ENCODE data around the gene EYA4.
A peak's percentile ranks its signal among the peaks of the same experiment; 100 is the strongest.
"Not testable (repeated sequence)": the region's sequence is repeated elsewhere in the genome, so short reads cannot be mapped to it uniquely, and the experiment has no call there.

Gene EYA4

DNA sequence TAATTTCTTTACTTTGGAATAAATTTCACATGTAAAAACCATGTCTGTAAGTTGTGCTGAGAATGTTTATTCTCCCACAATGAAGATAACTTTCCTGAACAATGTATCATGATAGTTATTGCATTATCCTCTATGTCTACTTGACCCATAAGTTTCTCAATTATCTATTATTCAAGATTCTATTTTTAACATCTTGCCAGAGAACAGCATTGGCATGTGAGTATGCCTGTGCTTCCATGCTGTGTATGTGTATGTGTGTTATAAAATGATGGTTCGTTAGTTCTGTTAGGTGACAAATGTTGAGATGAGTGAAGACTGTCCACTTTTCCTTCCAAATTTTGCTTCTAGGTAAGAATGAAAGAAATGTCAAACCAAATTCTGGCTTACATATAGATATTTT lies 111.9 kb downstream of the EYA4 start:
- DNase-seq, result no peak

DNA sequence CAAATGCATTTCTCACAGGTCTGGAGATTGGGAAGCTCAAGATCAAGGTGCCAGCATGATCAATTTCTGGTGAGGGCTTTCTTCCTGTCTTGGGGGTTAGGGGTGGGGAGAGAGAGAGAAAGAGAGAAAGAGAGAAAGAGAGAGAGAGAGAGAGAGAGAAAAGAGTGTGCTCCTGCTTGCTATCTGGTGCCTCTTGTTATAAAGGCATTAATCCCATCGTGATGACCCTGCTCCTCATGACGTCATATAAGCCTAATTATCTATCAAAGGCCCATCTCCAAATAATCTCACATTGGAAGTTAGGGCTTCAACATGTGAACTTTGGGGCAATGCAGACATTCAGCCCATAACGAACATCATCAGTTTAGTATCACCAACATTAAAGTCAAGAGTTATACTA lies 114.8 kb downstream of the EYA4 start:
- no peak for DNase-seq

DNA sequence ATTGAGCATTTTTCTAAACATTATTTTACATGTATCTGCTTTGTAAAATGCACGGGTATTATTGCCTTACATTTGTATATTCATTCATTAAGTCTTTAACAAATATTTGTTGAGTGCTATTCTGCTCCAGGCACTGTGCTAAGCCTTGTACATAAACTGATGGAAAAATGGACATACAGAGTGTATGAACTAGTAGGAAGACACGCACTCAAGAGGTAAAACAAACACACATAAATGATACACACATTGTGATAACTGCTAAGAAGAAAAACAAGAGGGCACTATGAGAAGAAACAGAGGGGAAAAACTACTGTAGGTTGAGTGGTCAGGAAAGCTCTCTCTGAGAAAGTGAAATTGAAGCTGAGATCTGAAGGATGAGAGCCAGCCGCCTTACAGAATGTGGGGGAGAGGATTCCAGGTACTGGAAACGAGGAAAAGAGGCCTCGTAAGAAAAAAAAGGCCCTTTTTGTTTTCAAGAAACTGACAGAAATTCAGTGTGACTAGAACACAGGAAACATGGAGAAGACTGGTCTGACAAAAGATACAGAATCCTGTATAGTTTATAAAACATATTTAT lies 117.5 kb downstream of the EYA4 start:
- no peak for DNase-seq

DNA sequence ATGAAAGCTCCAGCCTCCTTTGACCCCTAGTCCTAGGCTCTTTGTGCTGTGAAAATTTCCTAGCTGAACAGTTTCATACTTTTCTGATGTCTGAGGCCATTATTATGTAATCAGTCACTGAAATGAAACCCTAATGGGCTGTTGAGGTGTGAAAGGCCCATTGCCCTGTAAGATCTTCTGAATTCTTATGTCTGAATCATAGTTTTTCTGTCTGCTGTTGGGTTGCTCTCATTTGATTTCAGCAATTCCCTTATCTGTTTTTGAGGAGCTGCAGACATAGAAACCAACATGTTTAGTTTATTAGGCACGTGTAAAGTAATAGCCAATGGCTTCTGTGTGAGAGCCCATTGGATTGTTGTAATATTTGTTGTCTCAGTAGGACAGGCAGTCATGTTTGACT lies 118.1 kb downstream of the EYA4 start:
- DNase-seq, result no peak

DNA sequence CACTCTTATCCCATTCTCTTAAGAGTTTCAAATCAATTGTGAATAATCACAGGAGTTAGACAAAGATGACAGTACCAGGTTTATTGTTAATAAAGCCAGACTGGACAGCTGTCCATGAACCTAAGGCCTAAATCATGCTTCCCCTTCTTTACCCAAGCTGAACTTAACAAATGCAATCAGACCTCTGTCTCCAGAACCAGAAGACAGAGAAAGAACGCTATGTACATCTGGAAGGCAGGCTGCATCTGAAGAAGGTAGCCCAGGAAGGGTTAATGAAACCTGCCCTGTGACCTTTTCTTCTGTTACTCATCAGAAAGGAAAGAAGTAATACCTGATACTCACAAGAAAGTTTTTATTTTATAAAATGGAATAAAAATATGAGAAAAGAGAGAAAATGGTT lies 118.6 kb downstream of the EYA4 start:
- no peak for DNase-seq

DNA sequence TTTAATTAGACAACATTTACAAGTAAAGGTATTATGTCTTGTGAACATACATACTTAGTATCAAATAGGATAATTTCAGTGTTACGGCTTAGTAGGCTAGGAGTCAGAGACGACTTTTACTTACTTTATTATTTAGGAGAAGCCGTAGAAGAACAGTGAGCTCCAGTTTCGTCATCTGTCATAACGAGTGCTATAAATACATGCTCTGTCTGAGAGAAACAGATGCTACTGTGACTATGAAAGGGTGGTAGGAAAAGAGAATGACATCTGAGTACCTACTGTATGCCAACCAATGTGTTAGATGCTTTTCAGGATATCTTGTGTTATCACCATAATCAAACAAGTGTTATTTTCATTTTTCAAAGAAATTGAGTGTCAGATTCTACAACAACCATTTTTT lies 119.0 kb downstream of the EYA4 start:
- no peak for DNase-seq

DNA sequence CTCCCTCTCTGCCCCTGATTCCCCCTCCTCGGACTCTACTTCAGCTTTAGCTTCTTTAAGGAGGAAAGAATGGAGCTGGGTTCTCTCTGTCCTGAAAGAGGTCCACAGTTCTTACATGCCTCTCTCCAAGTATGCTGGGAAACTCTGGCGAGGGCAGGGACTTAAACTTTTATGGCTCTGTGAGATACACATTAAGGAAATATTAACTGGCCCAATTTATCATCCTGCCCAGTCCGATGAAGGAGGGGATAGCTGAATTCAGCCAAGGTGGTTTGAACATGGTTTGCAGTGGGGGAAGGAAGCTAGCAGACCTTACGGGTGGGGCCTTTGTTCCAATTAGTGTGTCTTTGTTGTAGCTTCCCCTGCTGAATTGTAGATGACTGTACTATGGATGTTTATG lies 121.7 kb downstream of the EYA4 start:
- DNase-seq, result no peak

DNA sequence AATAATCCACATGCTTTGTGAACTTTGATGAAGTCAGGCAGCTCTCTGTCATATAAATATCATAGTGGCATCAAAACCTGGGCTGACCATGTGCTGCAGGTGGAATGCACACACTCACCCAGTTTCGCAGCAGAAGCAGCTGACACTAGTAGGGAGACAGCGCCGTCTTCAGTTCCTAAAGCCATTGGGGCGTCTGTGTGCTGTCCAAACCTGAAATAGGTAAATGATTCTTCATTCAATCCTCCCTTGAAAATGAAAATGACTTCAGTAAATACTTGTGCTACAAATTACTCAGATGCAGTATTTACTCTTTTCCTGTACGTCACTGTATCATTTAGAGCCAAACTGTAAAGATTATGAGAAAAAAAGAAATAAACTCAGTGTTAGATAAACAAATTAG lies 127.5 kb downstream of the EYA4 start:
- DNase-seq, result peak; percentile 24

DNA sequence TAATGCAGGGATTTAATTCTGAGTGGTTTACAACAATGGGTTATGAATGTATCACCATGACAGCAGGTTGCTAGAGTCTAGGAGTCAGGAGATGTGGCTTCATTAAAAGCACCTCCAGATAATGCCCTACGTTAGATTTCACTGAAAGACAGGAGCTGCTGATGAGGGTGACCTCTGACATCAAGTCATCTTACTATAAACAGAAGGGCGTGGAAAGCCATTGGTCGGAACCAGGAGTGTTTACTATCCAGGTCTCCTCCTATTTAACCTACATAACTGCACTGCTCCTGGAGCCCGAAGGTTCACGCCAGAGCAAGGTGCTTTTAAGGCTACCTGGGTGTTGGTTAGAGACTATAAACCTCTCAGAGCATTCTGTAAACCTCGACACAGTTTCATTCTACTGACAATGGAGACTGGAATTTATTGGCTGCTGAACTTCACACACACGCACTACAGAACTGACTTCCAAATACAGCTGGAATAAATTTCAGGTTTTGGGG lies 128.7 kb downstream of the EYA4 start:
- DNase-seq, result no peak

DNA sequence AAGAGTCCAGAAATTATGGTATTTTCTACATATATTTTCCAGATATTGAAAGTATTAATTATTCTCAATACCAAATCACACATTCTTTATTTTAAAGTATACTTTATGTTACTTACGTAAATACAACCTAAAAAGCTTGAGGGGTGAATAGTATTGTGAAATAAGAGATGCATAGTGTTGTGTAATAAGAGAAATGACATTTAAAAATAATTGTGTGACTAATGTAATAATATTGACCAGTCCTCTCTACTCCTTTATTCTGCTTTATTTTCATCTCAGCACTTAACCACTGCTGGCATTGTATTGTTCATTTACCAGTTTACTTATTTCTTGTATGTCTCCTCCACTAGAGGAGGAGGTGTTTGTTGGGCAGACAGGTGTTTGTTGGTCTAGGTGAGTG lies 135.6 kb downstream of the EYA4 start:
- peak; percentile 15 for DNase-seq

DNA sequence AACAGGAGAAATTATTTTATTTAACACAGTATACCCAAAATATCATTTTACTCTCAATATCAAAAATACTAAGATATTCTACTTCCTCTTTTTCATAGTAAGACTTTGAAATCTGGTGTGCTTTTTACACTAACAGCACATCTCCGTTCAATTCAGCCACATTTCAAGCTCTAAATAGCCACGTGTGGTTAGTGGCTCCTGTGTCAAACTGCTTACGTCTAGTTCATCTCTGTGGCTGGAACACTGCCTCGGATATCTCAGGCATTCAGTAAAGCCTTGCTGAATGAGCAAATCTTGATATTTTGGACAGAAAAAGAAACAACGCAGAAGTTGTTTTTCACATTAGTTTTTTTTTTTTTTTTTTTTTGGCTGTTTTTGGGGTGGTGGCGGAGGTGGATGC lies 136.1 kb downstream of the EYA4 start:
- DNase-seq, result no peak

DNA sequence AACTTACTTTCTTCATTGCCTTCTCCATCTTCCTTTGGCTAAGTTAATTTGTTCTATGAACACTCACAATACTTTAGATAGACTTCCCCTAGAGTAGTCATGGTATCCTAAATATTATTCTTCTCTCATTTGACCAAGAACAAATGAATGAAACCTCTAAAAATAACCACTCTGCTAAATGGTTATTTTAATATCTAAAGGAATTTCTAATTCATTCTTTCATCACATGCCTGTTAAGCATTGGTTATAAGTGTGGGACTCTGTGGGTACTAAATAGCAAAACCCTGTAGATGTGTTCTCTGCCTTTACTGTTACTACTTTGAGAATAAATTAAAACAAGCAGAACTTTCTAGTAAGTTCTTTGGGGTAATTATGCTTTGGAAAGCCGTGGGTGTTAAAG lies 138.9 kb downstream of the EYA4 start:
- no peak for DNase-seq

DNA sequence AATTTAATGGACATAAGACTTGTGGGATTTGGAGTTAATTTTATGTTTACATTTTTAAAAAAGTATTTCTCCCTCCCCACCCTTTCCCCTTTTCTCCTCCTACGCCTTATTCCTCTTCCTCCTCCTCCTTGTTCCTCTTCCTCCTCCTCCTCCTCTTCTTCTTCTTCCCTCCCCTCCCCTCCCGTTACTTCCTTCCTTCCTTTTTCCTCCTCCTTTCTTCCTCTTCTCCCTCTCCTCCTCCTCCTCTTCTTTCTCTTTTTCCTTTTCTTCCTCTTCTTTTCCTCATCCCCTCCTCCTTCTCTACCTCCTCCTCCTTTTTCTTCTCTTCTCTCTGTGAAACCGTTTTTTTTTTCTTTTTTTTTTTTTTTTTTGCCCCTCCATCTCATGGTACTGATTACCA lies 139.6 kb downstream of the EYA4 start:
- no peak for DNase-seq

DNA sequence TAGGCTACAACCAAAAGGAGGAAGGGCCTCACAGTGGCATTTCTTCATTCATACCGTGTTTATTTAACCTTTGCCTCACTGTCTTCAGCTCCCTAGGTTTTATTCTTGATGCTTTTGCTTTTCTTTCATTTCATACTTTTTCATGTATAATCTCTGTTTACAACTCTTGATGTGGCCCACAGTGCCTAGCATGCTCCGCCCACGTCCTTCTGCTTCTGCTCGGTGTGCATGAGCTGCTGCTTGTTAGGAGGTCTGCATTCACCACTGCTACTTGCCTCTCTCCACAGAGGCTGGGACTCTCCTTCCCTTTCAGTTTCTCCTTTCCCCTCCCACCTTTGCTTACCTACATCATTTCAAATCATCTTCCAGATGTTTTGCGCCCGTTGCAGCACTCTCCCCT lies 147.6 kb downstream of the EYA4 start:
- DNase-seq, result no peak

DNA sequence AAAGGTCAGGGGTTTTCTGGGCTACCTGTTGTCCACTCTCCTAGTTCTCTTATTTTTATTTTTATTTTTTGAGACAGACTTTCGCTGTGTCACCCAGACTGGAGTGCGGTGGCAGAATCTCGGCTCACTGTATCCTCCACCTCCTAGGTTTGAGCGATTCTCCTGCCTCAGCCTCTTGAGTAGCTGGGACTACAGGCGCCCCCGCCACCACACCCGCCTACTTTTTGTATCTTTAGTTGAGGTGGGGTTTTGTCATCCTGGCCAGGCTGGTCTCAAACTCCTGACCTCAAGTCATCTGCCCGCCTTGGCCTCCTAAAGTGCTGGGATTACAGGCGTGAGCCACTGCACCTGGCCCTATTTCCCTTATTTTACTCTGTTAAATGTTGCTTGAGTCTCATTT lies 149.0 kb downstream of the EYA4 start:
- no peak for DNase-seq

DNA sequence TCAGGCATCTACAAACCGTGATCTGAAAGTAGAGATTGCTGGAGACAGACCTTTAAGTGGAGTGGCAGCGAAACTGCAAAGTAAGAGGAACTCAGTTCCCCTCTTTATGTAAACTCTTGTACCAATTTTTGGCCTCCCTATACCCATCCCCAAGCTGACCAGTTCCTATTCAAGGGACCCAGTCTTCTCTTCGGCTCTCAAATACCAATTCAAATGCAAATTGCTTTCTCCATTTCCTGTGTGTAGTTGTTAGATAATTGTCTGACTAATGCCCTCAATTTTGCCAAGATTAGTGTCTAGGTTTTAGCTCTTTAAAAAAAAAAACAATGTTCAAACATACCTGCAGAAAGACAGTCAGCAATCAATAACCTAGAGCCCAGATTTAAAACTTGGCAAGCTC lies 150.9 kb downstream of the EYA4 start:
- DNase-seq, result no peak

DNA sequence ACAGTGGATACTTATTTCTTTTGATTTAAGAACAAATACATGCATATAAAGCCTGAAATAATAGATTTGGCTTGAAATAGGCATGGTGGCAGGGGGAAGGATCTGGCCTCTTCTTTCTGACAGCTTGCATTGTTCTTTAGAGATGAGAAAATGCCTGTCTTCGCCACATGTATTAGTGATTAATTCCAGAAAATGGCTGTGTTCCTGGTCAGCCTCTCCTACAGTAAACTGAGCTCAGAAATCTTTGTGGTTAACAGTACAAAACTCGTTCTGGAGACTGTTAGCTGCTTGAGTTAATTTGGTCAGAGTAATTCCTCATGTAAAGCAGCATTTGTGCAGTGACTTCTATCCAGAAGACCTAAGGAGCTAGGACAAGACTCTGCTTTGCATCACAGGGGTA lies 151.5 kb downstream of the EYA4 start:
- no peak for DNase-seq

DNA sequence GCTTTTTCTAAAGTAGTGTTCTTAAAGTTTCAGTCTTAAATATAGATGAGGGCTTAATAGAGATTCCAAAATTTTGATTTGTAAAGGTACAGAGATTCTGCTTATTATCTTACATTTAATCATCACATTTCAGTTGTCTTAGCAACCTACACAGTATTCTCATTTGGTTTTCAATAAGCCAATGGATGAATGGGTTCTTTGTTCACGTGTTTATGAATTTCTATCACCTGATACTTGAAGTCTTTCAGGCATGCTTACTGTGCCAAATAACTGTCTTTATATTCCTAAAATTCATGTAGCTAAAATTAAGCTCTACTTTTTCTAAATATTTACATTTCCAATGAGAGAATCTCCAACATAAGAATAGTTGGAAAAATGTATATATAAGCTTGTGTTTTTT lies 152.7 kb downstream of the EYA4 start:
- DNase-seq, result no peak

DNA sequence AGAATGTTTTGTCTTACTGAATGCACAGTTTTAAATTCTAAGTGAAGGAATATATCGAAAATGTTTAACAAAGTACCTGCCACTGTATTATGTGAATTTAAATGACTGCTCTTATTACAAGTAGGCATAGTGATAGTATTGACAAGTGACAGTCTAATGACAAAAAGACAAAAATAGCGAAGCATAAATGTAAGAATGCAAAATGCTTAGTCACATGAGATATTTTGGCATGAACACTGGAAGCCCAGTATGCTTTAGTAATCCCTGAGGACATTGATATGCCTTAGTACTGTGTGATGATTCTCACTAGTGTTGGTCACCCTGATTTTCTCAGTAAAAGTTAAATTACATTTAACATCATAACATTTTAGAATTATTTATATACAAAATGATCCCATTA lies 153.5 kb downstream of the EYA4 start:
- DNase-seq, result no peak

DNA sequence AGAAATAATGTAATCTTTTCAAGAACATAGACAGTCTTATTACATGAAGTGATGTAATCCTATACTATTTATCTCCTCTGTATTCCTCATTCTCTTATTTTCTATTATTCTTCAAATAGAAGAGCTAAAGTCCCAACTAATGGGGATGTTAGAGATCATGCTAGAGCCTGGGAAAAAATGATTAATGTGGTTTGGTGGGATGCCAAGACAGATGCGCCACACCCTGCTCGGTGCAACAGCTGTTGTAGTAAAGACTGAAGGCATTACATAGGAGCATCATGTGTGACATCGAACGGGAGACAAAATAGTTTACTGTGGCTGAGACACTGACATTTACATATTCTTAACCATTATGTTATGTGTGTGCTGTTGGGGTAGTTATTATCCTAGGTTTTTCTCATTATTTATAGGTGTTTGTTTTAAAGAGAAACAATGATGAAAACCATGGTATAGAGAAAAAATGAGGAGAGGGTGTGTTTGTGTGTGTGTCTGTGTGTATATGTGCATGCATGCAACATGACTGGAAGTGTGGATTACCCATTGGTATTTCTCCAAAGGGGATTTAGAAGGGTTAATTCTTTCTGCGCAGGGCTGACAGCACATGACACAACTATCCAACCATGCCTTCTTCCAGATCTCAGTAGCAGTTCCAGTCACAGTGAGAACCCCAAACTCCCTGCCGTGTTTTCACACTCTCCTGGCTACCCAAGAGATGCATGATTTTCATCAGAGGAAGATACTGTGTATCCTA lies 155.3 kb downstream of the EYA4 start:
- DNase-seq, result peak; percentile 67

DNA sequence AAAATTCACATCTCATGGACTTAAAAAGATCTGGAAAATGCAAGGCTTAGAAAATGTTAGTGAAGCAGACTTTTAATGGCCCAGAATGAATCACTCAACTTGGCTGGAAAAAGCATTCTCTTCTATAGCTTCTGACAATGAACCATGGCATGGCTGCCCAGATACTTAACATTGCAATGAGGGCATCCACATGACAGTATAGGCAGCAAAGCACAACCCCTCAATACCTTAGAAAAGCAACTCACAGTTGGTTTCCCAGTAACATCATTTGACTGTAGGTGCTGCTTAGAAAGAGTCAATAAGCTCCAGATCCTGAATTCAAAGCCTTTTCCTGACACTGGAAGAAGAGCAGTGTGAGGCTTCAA lies 155.8 kb downstream of the EYA4 start:
- peak; percentile 29 for DNase-seq

DNA sequence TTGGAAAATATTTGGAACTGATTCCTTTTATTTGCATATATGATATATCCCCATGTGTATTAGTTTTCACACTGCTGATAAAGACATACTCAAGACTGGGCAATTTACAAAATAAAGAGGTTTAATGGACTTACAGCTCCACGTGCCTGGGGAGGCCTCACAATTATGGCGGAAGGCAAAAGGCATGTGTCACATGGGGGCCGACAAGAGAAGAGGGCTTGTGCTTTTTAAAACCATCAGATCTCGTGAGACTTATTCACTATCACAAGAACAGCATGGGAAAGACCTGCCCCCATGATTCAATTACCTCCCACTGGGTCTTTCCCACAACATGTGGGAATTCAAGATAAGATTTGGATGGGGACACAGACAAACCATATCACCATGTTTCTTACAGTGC lies 156.4 kb downstream of the EYA4 start:
- not testable (repeated sequence) for DNase-seq

DNA sequence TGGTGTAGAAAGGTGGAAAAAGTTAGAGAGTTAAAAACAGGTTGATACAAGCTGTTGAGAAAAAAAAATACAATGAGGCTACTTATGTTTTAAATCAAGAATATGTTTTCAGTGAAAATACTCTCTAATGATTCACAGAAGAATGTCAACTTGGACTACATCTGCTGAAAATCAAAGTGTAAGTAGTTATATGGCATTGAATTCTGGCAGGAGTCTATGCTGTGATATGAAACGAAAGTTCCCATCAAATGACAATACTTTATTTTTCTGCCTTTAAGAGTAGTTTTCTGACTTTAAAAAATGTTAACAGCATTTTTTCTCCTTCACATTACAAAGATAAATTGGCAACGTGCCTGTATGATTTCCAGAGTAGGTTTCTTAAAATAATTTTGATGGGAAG lies 158.3 kb downstream of the EYA4 start:
- no peak for DNase-seq

DNA sequence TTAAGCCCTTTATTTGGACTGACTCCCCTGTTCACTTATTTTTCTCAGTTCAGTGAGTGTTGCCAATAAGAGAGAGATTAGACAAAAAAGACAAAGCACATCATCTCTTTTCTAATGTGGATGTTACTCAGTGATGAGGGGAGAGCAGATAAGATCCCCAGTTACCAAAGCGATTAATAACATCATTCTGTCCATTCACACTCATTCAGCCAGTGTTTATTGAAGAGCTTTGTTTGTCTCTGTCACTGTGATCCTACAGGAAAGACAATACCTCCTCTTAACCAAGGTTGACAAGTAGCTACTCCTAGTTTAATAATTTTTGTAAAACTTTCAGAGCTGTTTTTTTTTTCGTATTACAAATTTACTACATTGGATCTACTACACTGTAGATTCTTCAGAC lies 163.0 kb downstream of the EYA4 start:
- no peak for DNase-seq

DNA sequence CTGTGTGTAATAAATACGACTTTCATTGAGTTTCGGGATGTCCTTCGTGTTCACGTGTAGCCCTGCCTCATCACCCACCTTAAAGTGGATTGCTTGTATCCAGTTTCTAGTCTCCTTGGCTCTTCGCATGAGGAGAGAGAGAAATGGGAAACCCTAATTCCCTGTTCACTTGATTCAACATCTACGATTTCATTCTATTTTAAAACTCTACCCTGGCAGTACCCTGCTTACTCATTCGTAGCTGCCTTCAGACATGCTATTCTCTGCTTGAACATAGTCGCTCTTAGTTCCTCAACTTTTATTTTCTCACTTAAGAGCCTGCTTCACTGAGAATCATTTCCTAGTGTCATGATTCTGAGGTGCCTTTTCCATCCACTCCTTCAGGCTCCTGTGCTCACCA lies 163.6 kb downstream of the EYA4 start:
- no peak for DNase-seq

Data from HCEC 1CT (cell line).